Activated naive CD4-positive, alpha-beta T cell treated with anti-CD3 and anti-CD28 coated beads, Interleukin-2, amount 50 U/mL, for 24 hours (primary cell): ENCODE measurements around the gene HRCT1.

Experiments used
- H3K27ac Mint-ChIP-seq: one replicate; pipeline ENCODE4 v1.8.0; 2021; ENCODE audit warnings: mild to moderate bottlenecking, mixed read lengths
- H3K27me3 Mint-ChIP-seq: one replicate; pipeline ENCODE4 v1.8.0; 2021; ENCODE audit warnings: mixed read lengths
- H3K36me3 Mint-ChIP-seq: one replicate; pipeline ENCODE4 v1.8.0; 2021; ENCODE audit warnings: mixed read lengths
- H3K4me1 Mint-ChIP-seq: one replicate; pipeline ENCODE4 v1.8.0; 2021; ENCODE audit warnings: mixed read lengths
- H3K4me3 Mint-ChIP-seq: one replicate; pipeline ENCODE4 v1.8.0; 2021; ENCODE audit warnings: mild to moderate bottlenecking, mixed read lengths
- H3K9me3 Mint-ChIP-seq: one replicate; pipeline ENCODE4 v1.8.0; 2021; ENCODE audit warnings: mixed read lengths

The HRCT1 gene

DNA sequence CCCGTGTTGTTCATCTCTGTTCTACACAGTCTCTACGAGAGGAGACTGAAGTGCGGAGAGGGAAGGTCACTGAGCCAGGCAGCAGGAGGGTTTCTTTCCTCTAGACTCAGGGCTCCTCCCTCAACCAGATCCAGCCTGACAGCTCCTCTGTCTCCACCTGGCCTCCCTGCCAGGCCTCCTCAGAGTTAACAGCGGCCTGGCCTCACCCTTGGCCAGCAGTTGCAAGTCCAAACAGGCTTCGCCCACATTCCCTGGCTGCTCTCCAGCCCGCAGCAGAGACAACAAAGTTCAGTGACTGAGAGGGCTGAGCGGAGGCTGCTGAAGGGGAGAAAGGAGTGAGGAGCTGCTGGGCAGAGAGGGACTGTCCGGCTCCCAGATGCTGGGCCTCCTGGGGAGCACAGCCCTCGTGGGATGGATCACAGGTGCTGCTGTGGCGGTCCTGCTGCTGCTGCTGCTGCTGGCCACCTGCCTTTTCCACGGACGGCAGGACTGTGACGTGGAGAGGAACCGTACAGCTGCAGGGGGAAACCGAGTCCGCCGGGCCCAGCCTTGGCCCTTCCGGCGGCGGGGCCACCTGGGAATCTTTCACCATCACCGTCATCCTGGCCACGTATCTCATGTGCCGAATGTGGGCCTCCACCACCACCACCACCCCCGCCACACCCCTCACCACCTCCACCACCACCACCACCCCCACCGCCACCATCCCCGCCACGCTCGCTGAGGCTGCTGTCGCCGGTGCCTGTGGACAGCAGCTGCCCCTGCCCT, at the start of gene HRCT1:
HRCT1 (plus strand) TSS at position 291 of the 768 bp plus-strand sequence; CDS start at position 377, 86 bp downstream.
- H3K27ac Mint-ChIP-seq, result no peak within 1 kb of the TSS
- peaks cover 63% of the 10 kb centered on the region for H3K4me1 Mint-ChIP-seq

DNA sequence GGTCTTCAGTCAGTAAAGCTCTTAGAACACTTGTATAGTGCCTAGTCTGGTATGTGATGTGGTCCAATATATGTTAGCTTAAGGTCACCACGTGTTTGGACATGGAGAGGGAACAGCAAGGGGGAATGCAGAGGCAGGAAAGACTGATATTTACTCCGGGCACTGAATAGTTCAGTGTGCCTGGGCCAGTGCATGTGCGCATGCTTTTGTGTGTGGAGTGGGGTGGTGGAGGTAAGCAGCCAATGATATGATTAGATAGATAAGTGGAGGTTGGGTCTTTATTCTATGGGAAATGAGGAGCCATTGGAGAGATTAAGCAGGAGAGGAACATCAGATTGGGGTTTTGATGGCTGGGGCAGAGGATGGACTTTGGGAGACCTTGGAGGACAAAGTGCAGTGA, 49.8 kb upstream of the HRCT1 start:
- peaks cover 6% of the 10 kb centered on the region for H3K4me1 Mint-ChIP-seq
- H3K36me3 Mint-ChIP-seq, result no peaks in the 10 kb centered on the region
- H3K9me3 Mint-ChIP-seq, result no peaks in the 10 kb centered on the region
- H3K27ac Mint-ChIP-seq, result no peak overlapping the region
- H3K27me3 Mint-ChIP-seq, result no peaks in the 10 kb centered on the region
- no peak overlapping the region for H3K4me3 Mint-ChIP-seq

More for the DNA sequence above, at the start of gene HRCT1:
- Mint-ChIP-seq H3K36me3 (no peaks in the 10 kb centered on the region), H3K9me3 (no peaks in the 10 kb centered on the region), H3K4me3 (no peak within 1 kb of the TSS), H3K27me3 (peaks cover under 1% of the 10 kb centered on the region)

DNA sequence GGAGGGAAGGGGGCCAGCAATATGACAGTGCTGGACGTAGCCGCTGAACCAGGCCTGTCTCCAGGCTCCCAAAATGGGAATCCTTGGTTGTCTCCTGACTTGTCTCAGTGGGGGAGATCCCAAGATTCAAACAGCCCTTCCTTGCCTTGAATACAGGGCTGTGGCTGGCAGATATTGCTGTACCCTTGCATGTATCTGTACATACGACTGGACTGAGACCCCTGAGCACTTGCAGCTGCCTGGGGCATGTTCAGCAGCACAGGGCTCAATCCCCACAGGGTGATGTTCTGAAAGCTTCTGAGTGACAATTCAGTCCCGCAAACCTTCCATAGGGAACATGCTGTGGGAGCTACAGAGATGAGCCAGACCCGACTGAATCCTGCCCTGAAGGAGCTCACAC, 49.1 kb upstream of the HRCT1 start:
- Mint-ChIP-seq H3K36me3 (no peaks in the 10 kb centered on the region), H3K9me3 (no peaks in the 10 kb centered on the region), H3K27ac (no peak overlapping the region), H3K4me1 (peaks cover 6% of the 10 kb centered on the region), H3K27me3 (no peaks in the 10 kb centered on the region), H3K4me3 (no peak overlapping the region)

DNA sequence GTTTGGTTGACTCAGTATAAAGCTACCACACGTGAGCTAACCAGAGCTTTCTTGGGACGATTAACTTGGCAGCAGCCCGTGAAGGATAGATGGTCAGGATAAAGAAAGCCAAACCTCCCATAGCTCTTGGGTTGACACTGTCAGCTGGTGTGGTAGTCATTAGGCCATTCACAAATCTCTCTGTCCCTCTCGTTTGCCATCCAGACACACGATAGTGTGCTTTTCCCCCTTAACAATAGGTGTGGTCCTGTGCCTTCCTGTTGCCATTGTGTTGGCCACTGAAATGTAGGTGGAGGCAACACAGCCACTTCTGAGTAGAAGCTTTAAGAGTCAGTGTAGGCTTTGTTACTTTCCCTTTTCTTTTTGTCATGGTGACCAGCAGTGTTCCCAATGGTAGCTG, 47.5 kb upstream of the HRCT1 start:
- Mint-ChIP-seq H3K27ac (no peak overlapping the region), H3K36me3 (no peaks in the 10 kb centered on the region), H3K4me3 (no peak overlapping the region), H3K9me3 (no peaks in the 10 kb centered on the region), H3K27me3 (peaks cover 1% of the 10 kb centered on the region), H3K4me1 (peaks cover 6% of the 10 kb centered on the region)

- H3K27me3 Mint-ChIP-seq, result peaks cover 1% of the 10 kb centered on the region
- no peaks in the 10 kb centered on the region for H3K36me3 Mint-ChIP-seq
- H3K9me3 Mint-ChIP-seq, result no peaks in the 10 kb centered on the region
- H3K27ac Mint-ChIP-seq, result no peak overlapping the region
- H3K4me3 Mint-ChIP-seq, result no peak overlapping the region
- H3K4me1 Mint-ChIP-seq, result peaks cover 6% of the 10 kb centered on the region
These were observed 46.6 kb upstream of the HRCT1 start for GRCh38 chr9:35859310-35859989.

GRCh38 chr9:35859990-35860339, 46.0 kb upstream of the HRCT1 start:
- Mint-ChIP-seq H3K27ac (no peak overlapping the region), H3K27me3 (peaks cover 1% of the 10 kb centered on the region), H3K4me3 (no peak overlapping the region), H3K4me1 (peaks cover 6% of the 10 kb centered on the region), H3K9me3 (no peaks in the 10 kb centered on the region), H3K36me3 (no peaks in the 10 kb centered on the region)

DNA sequence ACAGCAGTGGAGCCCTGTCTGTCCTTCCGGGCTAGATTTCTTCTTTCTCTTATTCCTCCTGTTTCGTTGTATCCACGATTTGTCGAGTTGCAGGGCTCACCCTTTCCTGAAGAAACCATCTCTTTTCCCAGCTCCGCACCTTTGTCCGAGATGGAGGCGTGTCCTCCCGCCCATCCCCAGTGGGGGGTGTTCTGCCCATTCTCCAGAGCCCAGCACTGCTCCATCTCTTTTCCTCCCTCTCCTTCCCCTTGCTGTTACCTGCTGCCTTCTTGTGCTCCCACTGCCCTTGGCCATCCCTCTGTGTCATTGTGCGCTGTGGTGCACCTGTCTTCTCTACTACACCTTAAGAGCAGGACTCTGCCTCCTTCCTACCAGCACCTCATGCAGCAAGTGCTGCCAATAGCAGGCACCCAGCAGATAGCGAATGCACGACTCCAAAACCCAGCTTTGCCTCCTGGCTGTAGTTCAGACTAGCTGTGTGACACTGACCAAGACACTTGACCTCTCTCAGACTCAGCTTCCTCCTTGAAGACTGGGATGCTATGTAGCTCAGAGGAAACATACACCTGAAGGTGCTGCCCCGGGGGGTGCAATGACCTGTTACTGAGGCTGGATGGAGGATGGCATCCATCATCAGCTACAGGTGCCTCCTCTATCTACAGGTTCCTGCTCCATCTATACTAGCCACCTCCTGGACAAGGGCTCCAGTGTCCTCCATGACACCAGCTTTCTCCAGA, 44.7 kb upstream of the HRCT1 start:
- no peak overlapping the region for H3K4me3 Mint-ChIP-seq
- peaks cover 6% of the 10 kb centered on the region for H3K4me1 Mint-ChIP-seq
- H3K9me3 Mint-ChIP-seq, result no peaks in the 10 kb centered on the region
- no peak overlapping the region for H3K27ac Mint-ChIP-seq
- H3K27me3 Mint-ChIP-seq, result peaks cover 4% of the 10 kb centered on the region
- no peaks in the 10 kb centered on the region for H3K36me3 Mint-ChIP-seq

DNA sequence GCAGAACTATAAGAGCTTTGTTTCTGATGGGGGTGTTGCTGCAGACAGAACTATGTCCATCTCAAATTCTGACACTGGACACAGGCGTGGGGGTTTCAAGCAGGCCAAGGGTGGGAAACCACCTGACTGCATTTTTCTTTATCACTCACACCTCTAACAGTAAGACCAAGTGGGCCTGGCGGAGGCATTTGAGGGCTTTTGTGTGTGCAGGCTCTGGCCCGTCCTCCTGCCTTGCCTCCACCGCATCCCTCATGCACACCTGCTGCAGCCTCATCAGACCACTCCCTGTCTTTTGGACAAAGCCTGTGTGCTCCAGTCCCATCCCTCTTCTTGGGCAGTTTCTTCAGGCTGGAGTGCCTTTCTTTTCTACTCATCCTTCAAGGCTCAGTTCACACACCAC, 43.7 kb upstream of the HRCT1 start:
- H3K4me3 Mint-ChIP-seq, result no peak overlapping the region

GRCh38 chr9:35863583-35863982, 42.4 kb upstream of the HRCT1 start:
- no peaks in the 10 kb centered on the region for H3K9me3 Mint-ChIP-seq
- no peaks in the 10 kb centered on the region for H3K36me3 Mint-ChIP-seq
- H3K4me3 Mint-ChIP-seq, result no peak overlapping the region
- peaks cover 4% of the 10 kb centered on the region for H3K27me3 Mint-ChIP-seq
- no peak overlapping the region for H3K27ac Mint-ChIP-seq
- H3K4me1 Mint-ChIP-seq, result peaks cover 6% of the 10 kb centered on the region

More for the DNA sequence above, 43.7 kb upstream of the HRCT1 start:
- Mint-ChIP-seq H3K9me3 (no peaks in the 10 kb centered on the region), H3K4me1 (peaks cover 6% of the 10 kb centered on the region), H3K36me3 (no peaks in the 10 kb centered on the region), H3K27ac (no peak overlapping the region), H3K27me3 (peaks cover 4% of the 10 kb centered on the region)

- Mint-ChIP-seq H3K9me3 (no peaks in the 10 kb centered on the region), H3K36me3 (no peaks in the 10 kb centered on the region), H3K27me3 (peaks cover 4% of the 10 kb centered on the region), H3K27ac (no peak overlapping the region), H3K4me1 (no peaks in the 10 kb centered on the region), H3K4me3 (no peak overlapping the region)
These were observed 41.2 kb upstream of the HRCT1 start for GRCh38 chr9:35864695-35865255.

DNA sequence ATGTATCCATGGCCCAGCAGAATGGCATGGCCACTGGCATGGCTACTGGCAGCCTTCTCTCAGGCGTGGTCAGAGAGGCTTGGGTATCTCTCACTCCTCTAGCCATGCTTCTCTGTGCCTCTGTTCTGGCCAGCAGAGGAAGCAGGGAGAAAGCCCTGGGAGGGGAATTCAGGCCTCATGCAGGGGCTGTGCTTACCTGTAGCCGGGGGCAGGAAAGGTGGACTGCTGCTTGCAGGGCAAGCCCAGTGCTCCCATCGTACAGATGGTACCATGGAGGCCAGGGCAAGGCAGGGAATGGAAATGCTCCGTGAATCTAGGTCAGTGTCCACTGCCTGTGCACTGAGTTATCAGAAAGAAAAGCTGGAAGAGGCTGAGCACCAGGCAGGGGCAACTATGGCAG, 38.5 kb upstream of the HRCT1 start:
- peaks cover 4% of the 10 kb centered on the region for H3K27me3 Mint-ChIP-seq
- H3K27ac Mint-ChIP-seq, result no peak overlapping the region
- H3K4me3 Mint-ChIP-seq, result no peak overlapping the region
- no peaks in the 10 kb centered on the region for H3K4me1 Mint-ChIP-seq
- H3K36me3 Mint-ChIP-seq, result no peaks in the 10 kb centered on the region
- no peaks in the 10 kb centered on the region for H3K9me3 Mint-ChIP-seq

DNA sequence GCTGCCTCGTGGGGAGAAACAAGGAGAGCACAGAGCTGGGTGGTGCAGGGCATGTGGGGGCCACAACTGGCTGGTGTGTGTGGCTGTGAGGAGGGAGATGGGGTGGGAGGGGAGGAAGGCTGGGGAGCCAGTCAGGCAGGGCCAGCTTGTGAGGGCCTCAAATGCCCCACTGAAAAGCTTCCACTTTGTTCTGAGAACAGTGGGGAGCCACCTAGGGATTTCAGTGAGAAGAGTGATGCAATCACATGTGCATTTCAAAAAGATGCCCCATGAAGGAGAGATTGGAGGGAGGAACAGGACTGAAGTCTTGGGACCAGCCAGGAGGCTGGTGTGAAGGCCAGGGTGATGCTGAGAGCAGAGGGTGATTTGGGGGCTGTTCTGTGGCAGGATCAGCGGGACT, 37.1 kb upstream of the HRCT1 start:
- no peaks in the 10 kb centered on the region for H3K4me1 Mint-ChIP-seq
- H3K36me3 Mint-ChIP-seq, result no peaks in the 10 kb centered on the region

DNA sequence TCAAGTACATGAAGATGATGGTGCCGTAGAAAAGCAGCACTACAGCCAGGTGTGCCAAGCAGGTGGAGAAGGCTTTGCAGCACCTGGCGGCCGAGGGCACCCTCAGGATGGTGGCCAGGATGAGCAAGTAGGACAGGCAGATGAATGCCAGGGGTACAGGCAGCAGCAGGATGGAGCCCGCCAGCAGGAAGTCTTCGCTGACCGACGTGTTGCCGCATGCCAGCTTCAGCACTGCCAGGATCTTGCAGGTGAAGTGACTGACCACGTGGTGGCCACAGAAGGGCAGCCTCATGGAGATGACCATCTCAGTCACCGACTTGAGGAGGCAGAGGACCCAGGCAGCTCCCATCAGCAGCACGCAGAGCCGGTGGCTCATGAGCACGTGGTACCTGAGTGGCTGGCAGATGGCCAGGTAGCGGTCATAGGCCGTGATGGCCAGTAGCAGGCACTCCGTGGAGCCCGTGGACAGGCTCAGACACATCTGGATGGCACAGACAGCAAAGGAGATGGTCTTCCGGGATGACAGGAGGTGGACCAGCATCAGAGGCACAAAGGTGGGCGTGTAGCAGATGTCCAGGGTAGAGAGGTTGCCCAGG, 36.3 kb upstream of the HRCT1 start:
- no peaks in the 10 kb centered on the region for H3K36me3 Mint-ChIP-seq
- no peak overlapping the region for H3K27ac Mint-ChIP-seq
- peaks cover 3% of the 10 kb centered on the region for H3K27me3 Mint-ChIP-seq
- H3K9me3 Mint-ChIP-seq, result no peaks in the 10 kb centered on the region
- H3K4me1 Mint-ChIP-seq, result no peaks in the 10 kb centered on the region
- H3K4me3 Mint-ChIP-seq, result no peak overlapping the region

More for the DNA sequence above, 37.1 kb upstream of the HRCT1 start:
- no peak overlapping the region for H3K4me3 Mint-ChIP-seq
- peaks cover 3% of the 10 kb centered on the region for H3K27me3 Mint-ChIP-seq
- H3K27ac Mint-ChIP-seq, result no peak overlapping the region
- no peaks in the 10 kb centered on the region for H3K9me3 Mint-ChIP-seq

DNA sequence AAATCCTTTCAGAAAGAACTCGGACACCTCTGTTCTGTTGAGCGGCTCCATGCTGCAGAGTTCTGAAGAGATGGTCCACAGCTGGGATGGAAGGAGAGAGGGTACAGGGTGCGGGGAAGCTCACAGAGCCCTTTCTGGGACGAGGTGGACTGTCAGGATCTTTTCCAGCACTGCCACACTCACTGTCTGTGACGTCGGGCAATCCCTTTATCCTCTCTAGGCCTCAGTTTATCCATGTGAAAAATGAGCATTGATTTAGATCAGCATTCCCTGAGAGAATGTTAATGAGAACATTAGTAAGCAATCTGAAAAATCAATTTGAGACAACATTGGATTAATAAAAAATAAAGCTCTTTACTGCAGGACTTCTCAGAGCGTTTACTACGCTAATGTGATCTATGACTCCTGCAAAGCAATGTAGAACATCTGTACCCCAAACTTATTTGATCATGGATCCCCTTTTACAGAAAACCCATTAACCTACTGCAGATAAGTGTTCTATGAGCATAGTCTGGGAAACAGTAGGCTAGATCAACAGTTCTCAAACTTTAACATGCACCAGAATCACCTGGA, 35.6 kb upstream of the HRCT1 start, which contains the start of gene OR13J1:
OR13J1 (minus strand) TSS at position 51 of the 573 bp plus-strand sequence; CDS start at position 51, 0 bp downstream.
- no peaks in the 10 kb centered on the region for H3K4me1 Mint-ChIP-seq

DNA sequence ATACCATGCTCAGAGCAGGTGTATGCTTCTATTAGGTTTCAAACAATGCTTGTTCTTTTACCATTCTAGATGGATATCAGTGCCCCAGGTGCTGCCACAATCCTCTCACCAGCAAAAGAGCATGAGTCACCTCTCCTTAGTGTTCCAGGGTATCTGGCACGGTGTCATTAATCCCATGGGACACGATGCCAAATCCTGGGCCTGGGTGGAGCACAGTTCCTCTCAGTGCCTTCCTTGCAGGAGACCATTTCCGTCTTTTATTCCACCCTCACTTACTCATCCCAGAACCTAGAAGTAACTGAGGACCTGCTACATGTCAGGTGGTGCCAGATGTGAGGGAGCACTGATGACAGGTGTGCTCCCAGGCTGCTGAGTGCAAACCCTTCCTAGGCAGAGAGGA, 34.5 kb upstream of the HRCT1 start:
- Mint-ChIP-seq H3K27ac (no peak overlapping the region), H3K4me1 (no peaks in the 10 kb centered on the region), H3K36me3 (no peaks in the 10 kb centered on the region), H3K27me3 (no peaks in the 10 kb centered on the region), H3K4me3 (no peak overlapping the region), H3K9me3 (no peaks in the 10 kb centered on the region)

More for the DNA sequence above, 35.6 kb upstream of the HRCT1 start, which contains the start of gene OR13J1:
- no peaks in the 10 kb centered on the region for H3K36me3 Mint-ChIP-seq
- H3K27me3 Mint-ChIP-seq, result peaks cover 3% of the 10 kb centered on the region
- H3K9me3 Mint-ChIP-seq, result no peaks in the 10 kb centered on the region
- no peak within 1 kb of the TSS for H3K27ac Mint-ChIP-seq
- no peak within 1 kb of the TSS for H3K4me3 Mint-ChIP-seq
